Activated naive CD4-positive, alpha-beta T cell treated with anti-CD3 and anti-CD28 coated beads, Interleukin-2, amount 50 U/mL, for 72 hours (primary cell): ENCODE data around the gene CMTM4. TPM values are rescaled to one million over a fixed set of nuclear protein-coding genes. Genes with fewer than 3 reads are reported as not detected.
A peak's percentile ranks its signal among the peaks of the same experiment; 100 is the strongest.

Experiments used
- ATAC-seq, 2 donors: fragments of 150-1000 bp; cut with Tn5 transposase; 2 replicates each; pipeline ENCODE4 v1.10.0; 2021; ENCODE audit warnings: mild to moderate bottlenecking in 2 of 2, moderate library complexity in 2 of 2
- DNase-seq, 2 donors: peaks; one replicate each; pipeline ENCODE4 v3.0.0; 2021 to 2022; ENCODE audit warnings: low spot score in 2 of 2
- H3K27ac Mint-ChIP-seq, 2 donors: one replicate each; pipeline ENCODE4 v1.8.0; 2022; ENCODE audit warnings: mild to moderate bottlenecking in 2 of 2, mixed read lengths in 2 of 2
- H3K36me3 Mint-ChIP-seq, 2 donors: one replicate each; pipeline ENCODE4 v1.8.0; 2022; ENCODE audit warnings: mixed read lengths in 2 of 2
- H3K9me3 Mint-ChIP-seq, 2 donors: one replicate each; pipeline ENCODE4 v1.8.0; 2022; ENCODE audit warnings: mixed read lengths in 2 of 2
- total RNA-seq, 2 donors: library from RNA; stranded (reverse); gene quantifications; one replicate each; pipeline ENCODE4 v1.2.3, GENCODE V29; 2022

Gene CMTM4
- 1 to 10 TPM; 2.4 to 3.3 TPM for total RNA-seq

DNA sequence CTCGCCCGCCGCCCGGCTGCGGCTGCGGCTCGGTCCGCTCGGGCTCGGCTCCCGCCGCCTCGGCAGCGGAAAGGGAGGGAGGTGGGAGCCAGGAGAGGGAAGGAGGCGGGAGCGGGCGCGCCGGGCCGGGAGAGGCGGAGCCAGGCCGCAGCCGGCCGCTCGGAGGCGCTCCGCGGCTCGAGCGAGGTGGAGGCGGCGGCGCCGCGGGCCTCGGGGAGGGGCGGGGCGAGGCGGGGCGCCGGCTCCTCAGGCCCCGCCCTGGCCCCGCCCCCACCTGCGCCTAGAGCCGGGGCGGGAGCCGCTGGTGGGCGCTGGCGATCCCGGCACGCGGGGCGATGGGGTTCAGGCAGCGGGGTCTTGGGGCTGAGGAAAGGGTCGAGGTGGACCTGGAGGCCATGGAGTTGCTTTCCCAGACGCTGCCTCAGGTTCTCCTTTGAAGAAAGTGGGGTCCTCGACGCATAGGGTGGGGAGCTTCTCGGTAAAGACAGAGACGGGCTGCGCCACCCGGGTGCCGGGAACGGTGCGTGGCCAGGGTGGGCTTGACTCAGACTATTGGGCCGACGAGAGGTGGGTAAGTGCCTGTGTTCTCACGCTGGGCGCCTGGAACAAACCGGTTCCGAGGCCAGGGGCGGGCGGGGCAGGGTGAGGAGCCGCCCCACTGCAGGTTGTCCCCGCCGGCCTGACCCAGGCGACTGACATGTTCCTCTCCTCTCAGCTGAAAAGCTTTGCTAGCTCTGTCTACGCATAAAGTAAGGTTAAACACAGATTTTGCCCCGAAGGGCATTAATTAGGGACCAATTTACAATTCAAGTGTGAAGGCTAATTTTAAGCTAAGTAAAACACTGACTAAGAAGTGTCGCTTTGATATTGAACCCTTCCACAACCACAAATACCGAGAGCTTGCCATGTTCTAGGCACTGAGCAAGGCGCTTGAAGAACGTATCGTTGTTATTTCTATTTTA lies at the start of gene CMTM4:
Gene CMTM4 (minus strand): TSS at position 75 of the 962 bp plus-strand sequence. CDS start 218 bp downstream, outside the sequence.
- DNase-seq (peak; percentile 76 to 81), ATAC-seq (peak; percentile 93 to 95)
- H3K27ac Mint-ChIP-seq, result no peak within 1 kb of the TSS
- H3K9me3 Mint-ChIP-seq, result no peaks in the 10 kb centered on the region
- no peaks in the 10 kb centered on the region for H3K36me3 Mint-ChIP-seq

DNA sequence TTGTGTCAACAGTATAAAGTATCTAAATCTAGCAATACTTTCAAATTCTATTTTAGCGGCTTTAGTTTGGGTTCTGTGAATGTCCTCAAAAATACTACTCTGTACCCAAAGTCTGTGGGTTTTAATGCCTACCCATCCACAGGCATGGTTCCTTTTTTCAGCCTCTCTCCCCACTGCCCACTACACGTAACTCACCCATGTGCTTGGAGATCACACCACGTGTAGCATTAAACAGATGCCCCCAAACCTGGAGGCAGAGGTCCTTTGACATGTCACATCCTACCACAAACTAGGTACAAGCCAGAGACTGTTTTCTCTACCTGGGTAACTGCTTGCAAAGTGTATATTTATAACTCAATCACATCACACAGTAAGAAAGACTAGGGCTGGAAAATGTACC lies 49.5 kb upstream of the CMTM4 start:
- no peak for DNase-seq
- Mint-ChIP-seq H3K9me3 (no peaks in the 10 kb centered on the region), H3K27ac (peak overlapping the region; percentile 54 to 85), H3K36me3 (peaks cover 0 to 6% of the 10 kb centered on the region in 2 donors)
- no peak for ATAC-seq

DNA sequence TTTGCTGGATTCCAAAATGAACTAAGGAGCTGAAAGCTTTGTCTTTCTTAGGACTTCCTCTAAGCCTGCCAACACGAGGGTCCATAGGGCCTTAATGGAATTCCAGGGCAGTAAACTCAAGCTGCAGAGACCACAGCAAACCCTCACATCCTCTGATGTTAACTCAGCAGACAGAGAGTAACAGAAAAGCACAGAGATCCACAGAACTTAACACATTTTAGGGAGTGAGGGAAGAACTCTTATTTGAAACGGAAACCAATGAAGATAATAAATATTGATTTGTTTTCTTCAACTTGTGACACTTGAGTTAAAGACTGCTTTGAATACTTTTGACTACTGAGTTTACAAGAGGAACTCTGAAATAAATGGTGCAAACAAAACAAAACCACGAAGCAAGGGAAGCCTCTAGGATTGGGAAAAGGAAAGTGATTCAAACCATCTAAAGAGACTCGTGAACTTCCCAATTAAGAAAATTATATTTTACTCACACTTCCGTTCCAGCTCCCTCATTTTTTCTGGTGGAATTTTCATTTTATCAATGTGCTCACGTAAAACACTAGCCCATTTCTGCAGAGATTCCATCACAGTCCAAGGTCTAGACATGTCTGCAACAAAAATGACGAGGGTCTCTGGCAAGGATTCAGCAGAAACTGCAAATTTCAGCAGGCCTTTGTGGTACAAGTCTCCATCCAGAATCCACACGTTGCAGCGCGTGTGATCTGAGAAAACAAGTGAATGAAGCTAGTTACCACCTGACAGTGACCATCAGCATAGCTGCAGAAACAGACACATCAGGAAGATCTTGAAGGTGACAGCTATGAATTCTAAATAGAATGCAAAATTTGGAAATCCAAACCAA lies 45.6 kb upstream of the CMTM4 start:
- peak overlapping the region in 1 of 2 donors; percentile 72 for H3K27ac Mint-ChIP-seq
- no peaks in the 10 kb centered on the region for H3K36me3 Mint-ChIP-seq
- no peak for DNase-seq
- no peaks in the 10 kb centered on the region for H3K9me3 Mint-ChIP-seq
- ATAC-seq, result no peak

DNA sequence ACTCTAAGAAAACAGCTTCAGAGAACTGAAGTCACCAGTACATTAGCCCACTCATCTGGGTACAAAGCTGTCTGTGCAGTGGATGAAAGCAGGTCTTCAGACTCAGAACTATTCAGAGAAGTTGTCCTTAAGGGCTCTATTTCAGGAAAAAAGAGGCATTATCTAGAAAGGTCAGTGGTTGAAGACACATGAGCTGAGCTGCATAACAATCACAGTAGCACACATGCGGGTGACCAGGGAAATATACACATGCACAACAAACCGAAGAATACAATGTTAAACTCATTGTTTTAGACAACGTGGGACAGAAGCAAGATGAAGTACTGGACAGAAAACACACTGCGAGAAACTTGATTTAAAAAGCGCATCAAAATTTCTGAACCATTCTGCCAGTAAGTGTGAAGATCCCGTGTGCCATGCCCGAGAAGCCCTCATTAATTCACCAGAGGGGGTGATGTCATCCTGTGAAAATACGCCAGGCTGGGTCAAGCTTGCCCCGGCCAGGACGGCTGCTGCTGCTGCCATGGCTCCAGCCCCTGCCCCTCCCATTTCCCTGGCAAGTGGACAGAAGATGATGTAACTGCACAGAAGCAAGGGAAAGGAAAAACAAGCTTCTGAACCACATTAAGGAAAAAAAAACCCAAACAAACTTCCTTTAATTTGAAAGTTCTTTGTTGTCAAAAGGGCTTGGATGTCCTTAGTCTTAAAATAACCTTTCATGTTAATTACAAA lies 44.8 kb upstream of the CMTM4 start:
- H3K36me3 Mint-ChIP-seq, result no peaks in the 10 kb centered on the region
- ATAC-seq, result no peak
- H3K27ac Mint-ChIP-seq, result peak overlapping the region in 1 of 2 donors; percentile 63
- no peaks in the 10 kb centered on the region for H3K9me3 Mint-ChIP-seq
- DNase-seq, result no peak

DNA sequence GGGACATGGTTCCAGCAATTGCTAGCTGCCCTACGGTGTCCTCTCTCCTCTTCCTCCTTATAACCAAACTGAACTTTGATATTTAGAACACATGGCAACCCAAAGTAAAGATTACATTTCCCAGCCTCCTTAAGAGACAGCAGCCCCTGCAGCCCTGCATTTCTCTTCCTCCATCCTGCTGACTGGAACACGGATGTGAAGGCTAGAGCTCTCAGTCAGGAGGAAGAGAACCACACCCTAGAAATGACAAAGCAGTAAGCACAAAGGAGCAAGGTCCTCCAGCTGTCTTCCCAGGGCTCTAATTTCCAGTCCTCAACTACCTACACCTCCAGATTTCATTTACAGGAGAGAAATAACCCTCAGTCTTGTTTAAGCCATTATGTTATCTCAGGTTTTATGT lies 44.0 kb upstream of the CMTM4 start:
- Mint-ChIP-seq H3K36me3 (peaks cover 0 to 7% of the 10 kb centered on the region in 2 donors), H3K27ac (peak overlapping the region; percentile 8 to 30), H3K9me3 (no peaks in the 10 kb centered on the region)
- DNase-seq (no peak), ATAC-seq (no peak)

DNA sequence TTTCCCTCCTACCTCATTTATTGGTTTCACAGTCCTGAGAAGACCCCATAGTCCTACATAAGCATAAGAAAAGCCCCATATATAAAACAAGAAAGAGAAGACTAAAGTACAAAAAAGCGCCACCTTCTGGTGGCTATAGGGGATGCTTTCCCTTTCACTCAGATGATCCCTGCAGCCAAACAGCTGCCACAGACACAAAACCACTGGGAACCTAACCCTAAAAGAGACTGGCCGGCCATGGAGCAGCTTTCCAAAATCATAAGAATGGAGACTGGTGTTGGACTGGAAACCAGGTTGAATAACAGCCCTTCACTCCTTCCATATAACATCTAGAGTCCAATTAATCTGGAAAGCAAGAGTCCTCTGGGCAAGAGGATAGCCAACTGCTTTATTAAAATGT lies 43.5 kb upstream of the CMTM4 start:
- DNase-seq (peak in 1 of 2 donors; percentile 33), ATAC-seq (peak; percentile 33 to 54)
- Mint-ChIP-seq H3K36me3 (peaks cover 0 to 7% of the 10 kb centered on the region in 2 donors), H3K27ac (peak overlapping the region in 1 of 2 donors; percentile 8), H3K9me3 (no peaks in the 10 kb centered on the region)

DNA sequence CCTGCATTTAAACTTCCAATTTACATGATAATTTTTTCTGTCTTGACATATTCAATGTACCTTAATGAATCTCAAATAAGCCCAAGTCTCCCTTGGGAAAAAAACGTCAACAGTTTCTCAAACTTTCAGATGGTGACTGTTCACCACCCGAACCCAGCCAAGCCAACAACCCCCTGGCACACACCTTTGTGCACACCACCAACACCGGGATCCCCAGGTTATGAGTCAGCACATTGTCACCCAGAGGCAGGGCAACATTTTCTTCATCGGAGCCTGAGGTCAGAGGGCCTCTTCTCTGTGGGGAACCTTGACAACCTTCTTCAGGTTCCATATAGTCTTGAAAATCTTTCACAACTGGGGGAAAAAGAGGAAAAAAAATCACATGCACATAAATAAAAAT lies 39.3 kb upstream of the CMTM4 start:
- no peak for DNase-seq
- Mint-ChIP-seq H3K9me3 (no peaks in the 10 kb centered on the region), H3K36me3 (peaks cover 0 to 15% of the 10 kb centered on the region in 2 donors), H3K27ac (peak overlapping the region in 1 of 2 donors; percentile 65)
- ATAC-seq, result no peak

DNA sequence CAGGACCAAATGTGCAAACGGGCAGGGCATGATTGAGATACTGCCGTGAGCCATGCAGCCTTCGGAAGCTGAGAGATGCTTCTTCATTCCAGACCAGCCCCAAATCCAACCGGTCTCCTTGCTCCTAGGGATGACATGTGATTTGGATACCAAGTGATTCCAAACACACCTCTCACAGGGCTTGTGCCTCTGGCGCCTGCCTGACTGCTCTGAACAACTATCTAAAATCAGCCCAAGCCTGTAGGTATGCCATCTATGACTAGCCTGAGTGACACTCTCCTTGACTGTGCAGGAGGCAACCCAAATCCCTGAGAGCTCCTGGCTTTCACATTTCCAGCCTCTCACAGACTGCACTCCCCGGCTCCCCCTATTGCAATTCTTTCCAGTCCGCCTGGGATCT lies 34.6 kb upstream of the CMTM4 start:
- ATAC-seq (no peak), DNase-seq (no peak)
- Mint-ChIP-seq H3K27ac (no peak overlapping the region), H3K36me3 (peaks cover 5 to 19% of the 10 kb centered on the region in 2 donors), H3K9me3 (no peaks in the 10 kb centered on the region)

DNA sequence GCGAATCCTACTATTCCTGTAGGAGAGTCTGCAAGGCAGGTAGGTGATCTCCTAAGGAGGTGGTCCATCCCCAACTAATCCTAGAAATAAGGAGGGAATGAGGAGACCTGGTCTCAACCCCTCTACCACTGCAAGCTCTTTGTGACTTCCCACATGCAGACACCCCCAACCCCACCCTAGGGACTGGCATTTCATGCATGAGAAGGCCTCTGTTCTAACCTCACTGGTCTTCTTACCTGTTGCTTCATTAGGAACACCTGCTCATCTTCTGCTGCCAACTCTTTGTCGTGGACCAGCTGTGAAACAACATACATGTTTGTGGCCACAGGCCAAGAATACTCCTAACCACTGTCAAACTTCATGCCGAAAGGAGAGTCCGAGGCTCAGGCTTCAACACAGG lies 32.3 kb upstream of the CMTM4 start:
- Mint-ChIP-seq H3K9me3 (no peaks in the 10 kb centered on the region), H3K36me3 (peaks cover 5 to 15% of the 10 kb centered on the region in 2 donors), H3K27ac (peak overlapping the region in 1 of 2 donors; percentile 1)
- DNase-seq, result no peak
- ATAC-seq, result no peak

DNA sequence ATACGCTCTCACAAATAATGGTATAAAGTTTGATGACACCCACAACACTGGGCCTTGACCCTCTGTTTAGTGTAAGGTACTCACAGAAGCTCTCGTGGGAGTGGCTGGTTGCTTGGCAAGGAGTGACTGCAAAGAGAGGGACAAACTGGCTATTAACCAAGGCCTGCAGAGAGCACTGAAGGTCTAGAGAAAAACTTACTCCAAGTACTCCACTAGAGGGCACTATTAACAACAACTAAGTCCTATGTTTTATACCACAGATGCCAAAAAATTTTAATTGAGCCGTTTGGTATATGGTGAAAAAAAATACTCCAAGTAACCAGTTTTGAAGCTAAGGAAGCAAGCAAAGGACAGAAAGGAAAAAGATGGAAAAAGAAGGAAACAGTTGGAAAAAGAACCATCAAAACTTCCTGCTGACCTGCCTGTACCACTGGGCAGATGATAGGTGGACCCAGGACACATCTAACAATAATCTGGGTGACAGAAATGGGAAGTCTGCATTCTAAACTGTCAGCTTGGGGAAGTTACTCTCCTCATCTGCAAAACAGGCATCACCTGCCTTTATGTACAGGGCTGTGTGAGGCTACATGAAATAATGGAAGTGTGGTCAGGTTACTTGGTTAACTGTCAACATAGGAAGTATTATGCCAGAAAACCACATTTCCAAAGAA lies 31.7 kb upstream of the CMTM4 start:
- DNase-seq, result no peak
- peak; percentile 73 to 75 for ATAC-seq
- H3K36me3 Mint-ChIP-seq, result peaks cover 9 to 13% of the 10 kb centered on the region in 2 donors
- no peaks in the 10 kb centered on the region for H3K9me3 Mint-ChIP-seq
- H3K27ac Mint-ChIP-seq, result no peak overlapping the region

DNA sequence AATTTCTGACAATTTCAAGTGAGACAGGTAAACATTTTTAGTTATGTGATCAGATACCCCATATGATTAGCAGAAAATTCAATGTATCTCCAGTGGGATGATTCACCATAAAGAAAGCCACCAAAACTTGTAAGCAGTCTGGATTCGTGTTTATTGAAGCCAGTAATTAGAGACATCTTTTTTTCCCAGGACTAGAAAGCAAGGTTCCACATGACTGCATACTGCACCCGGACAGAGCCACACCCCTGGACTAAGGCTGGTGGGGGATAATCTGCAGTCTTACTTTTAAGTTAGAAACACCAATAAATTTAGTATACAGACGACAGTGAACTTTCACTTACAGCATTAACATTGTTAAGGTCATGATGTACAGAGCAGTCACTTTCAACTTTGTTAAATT lies 24.2 kb upstream of the CMTM4 start:
- no peaks in the 10 kb centered on the region for H3K9me3 Mint-ChIP-seq
- ATAC-seq, result no peak
- peaks cover 5 to 8% of the 10 kb centered on the region in 2 donors for H3K36me3 Mint-ChIP-seq
- H3K27ac Mint-ChIP-seq, result peak overlapping the region in 1 of 2 donors; percentile 60
- no peak for DNase-seq

DNA sequence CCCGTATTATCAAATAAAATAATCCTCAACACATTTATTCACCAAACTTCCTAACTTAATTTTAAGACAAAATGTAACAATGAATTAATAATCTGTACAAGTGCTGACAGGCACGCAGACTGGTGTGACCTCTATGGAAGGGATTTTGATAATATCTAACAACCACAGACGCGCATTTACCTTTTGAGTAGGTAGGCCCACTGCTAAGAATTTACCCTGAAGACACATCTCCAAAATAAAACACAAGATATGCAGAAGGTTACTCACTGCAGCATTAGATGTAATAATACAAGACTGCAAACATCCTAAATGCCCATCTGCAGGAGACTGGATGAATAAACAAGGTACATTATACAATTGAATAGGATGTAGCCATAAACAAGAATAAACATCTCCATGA lies 22.7 kb upstream of the CMTM4 start:
- no peak for ATAC-seq
- DNase-seq, result no peak
- Mint-ChIP-seq H3K27ac (no peak overlapping the region), H3K9me3 (no peaks in the 10 kb centered on the region), H3K36me3 (peaks cover 0 to 8% of the 10 kb centered on the region in 2 donors)

DNA sequence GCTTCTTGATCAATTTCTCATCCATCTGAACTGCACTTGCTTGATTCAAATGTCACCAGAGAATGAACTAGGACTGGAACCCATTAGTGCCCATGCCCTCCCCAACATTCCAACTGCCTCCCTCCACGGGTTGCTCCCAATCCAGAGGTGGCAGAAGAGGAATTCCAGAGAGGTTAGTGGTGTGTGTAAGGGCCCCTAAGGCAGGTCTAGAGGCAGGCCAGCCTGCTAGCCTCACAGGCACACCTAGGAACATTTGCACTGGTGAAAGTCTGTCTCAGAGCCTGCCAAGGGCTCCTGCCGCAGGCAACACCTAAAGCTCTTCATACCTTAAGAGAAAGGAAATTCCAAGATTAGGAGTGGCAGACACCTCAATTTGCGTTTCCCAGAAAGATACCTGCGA lies 21.2 kb upstream of the CMTM4 start:
- no peak for DNase-seq
- no peak for ATAC-seq
- Mint-ChIP-seq H3K27ac (no peak overlapping the region), H3K36me3 (no peaks in the 10 kb centered on the region), H3K9me3 (no peaks in the 10 kb centered on the region)

DNA sequence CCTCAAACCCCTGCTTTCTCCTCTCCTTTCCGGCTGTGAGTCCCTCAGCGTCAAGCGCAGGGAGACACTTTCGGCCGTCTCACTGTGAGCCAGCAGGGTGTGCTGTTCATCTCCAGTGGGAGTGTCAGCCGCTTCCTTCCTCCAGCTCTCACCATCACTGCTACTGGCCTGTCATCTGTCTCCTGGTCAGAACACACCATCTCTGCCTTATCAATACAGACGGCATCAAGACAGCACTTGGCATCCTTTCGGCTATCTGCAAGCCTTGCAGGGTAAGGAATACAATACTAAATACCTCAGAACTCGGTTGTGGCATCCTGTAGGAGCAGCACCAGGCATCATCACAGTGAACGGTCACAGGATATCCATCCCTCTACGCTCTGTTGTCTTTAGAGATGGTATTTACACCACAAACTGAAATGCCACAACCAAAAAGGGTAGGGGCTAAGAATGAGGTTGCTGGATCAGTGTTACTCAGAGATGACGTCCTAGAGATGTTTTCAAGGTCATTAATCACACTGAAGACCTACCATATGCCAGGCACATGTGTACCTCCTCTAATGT lies 20.7 kb upstream of the CMTM4 start:
- ATAC-seq (peak in 1 of 2 donors; percentile 61), DNase-seq (no peak)
- H3K27ac Mint-ChIP-seq, result peak overlapping the region in 1 of 2 donors; percentile 79
- no peaks in the 10 kb centered on the region for H3K9me3 Mint-ChIP-seq
- no peaks in the 10 kb centered on the region for H3K36me3 Mint-ChIP-seq

DNA sequence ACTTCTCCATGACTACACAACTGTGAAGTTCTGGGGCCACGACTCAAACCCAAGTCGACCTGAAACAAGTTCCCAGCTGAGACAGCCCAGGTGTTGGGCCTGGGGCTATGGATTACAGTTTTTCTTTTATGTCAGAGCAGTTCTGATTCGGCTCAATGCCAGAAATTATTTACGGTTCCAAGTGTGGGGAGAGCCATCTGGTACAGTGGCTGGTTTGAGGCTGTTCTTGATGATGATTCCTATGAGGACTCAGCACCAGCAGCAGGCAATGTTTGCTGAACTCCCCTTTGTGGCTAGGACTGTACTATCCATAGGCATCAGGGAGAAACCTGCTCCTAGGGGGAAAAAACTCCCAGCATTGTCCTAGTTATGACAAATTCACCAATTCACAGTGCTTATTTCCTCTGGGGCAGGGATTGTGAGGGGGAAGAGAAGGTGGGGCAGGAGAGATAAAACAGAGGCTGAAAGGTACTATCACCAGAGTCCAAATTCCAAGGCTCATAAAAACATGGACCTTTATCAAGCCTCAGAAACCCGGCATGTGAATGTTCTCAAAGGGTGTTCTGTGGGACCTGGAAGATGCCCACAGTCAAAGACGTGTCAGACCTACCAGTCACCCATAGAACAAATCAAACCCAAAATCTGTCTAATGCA lies 18.2 kb upstream of the CMTM4 start:
- ATAC-seq (no peak), DNase-seq (no peak)
- H3K36me3 Mint-ChIP-seq, result no peaks in the 10 kb centered on the region
- H3K9me3 Mint-ChIP-seq, result no peaks in the 10 kb centered on the region
- no peak overlapping the region for H3K27ac Mint-ChIP-seq
